SU-DHL-6 (cell line): ENCODE data around the gene ZNF385D.

Experiments
- H2AFZ ChIP-seq: fragments of 200-600 bp; sonication (generic); 2 replicates; pipeline ENCODE4 v1.6.1; 2014; ENCODE audit warnings: low read depth, mild to moderate bottlenecking, moderate library complexity, mixed read lengths, antibody characterized with exemption, low read length; ENCODE audit not compliant: severe bottlenecking
- H3F3A ChIP-seq: fragments of 200-600 bp; shearing (Covaris generic); 2 replicates; pipeline ENCODE4 v1.6.0; 2016; ENCODE audit warnings: antibody characterized with exemption, mild to moderate bottlenecking; ENCODE audit not compliant: insufficient read depth
- H3K27ac ChIP-seq: fragments of 200-600 bp; sonication (generic); 2 replicates; pipeline ENCODE4 v1.5.1; 2016; ENCODE audit warnings: low read depth, mild to moderate bottlenecking, low read length, moderate library complexity, mixed read lengths
- H3K27me3 ChIP-seq: fragments of 200-600 bp; sonication (generic), shearing (Covaris generic); 2 replicates; pipeline ENCODE4 v1.6.0; 2014; ENCODE audit warnings: mild to moderate bottlenecking, low read length
- H3K36me3 ChIP-seq: fragments of 200-600 bp; sonication (generic); 2 replicates; pipeline ENCODE4 v1.6.1; 2014; ENCODE audit warnings: mild to moderate bottlenecking, low read length, mixed read lengths
- H3K4me2 ChIP-seq: fragments of 300-600, 200-600 bp; shearing (Covaris generic), sonication (generic); 2 replicates; pipeline ENCODE4 v1.6.0; 2014; ENCODE audit warnings: low read length, low read depth, mild to moderate bottlenecking; ENCODE audit not compliant: poor library complexity, severe bottlenecking
- H3K4me3 ChIP-seq: fragments of 200-600 bp; sonication (generic); 2 replicates; pipeline ENCODE4 v1.5.1; 2014; ENCODE audit warnings: antibody characterized with exemption, low read length, mild to moderate bottlenecking, mixed read lengths; ENCODE audit not compliant: insufficient read depth, poor library complexity, severe bottlenecking
- H3K79me2 ChIP-seq: fragments of 200-600 bp; sonication (generic); 2 replicates; pipeline ENCODE4 v1.6.1; 2014; ENCODE audit warnings: mild to moderate bottlenecking, low read length, moderate library complexity; ENCODE audit not compliant: insufficient read depth
- H3K9ac ChIP-seq: fragments of 200-600 bp; sonication (generic); 2 replicates; pipeline ENCODE4 v1.7.0; 2014; ENCODE audit warnings: mild to moderate bottlenecking, low read length
- H3K9me2 ChIP-seq: fragments of 200-600 bp; sonication (generic); replicated peaks from 2 replicates; pipeline ENCODE4 v1.6.1; 2014; ENCODE audit warnings: low read length; ENCODE audit not compliant: insufficient read depth
- H3K9me3 ChIP-seq: fragments of 200-600 bp; sonication (generic); 2 replicates; pipeline ENCODE4 v1.6.1; 2014; ENCODE audit warnings: low read length, mixed read lengths; ENCODE audit not compliant: insufficient read depth
- H4K20me1 ChIP-seq: fragments of 200-600 bp; sonication (generic); 2 replicates; pipeline ENCODE4 v1.6.1; 2014; ENCODE audit warnings: low read depth, mild to moderate bottlenecking, antibody characterized with exemption, low read length, moderate library complexity, mixed read lengths
- CTCF ChIP-seq: fragments of 200-600 bp; sonication (generic); IDR thresholded peaks from one replicate; pipeline ENCODE4 v1.5.1; 2017; ENCODE audit warnings: antibody characterized with exemption, mild to moderate bottlenecking, low read length, moderate library complexity; ENCODE audit not compliant: insufficient read depth, poor library complexity, severe bottlenecking
- EZH2phosphoT487 ChIP-seq: fragments of 200-600 bp; sonication (generic), shearing (Covaris generic); conservative IDR thresholded peaks from 2 replicates; pipeline ENCODE4 v1.6.1; 2018; ENCODE audit warnings: mild to moderate bottlenecking, antibody characterized with exemption, low read length, moderate library complexity, mixed read lengths

ZNF385D gene

GRCh38 chr3:21750831-21751391 is at the start of gene ZNF385D:
Gene ZNF385D, minus strand, starts transcription at chr3:21751210. Its CDS starts 294 bp downstream, at chr3:21750916.
- Histone ChIP-seq H3K79me2 (no peaks in the 10 kb centered on the region), H3K9me3 (no peaks in the 10 kb centered on the region), H3K4me2 (no peak within 1 kb of the TSS), H3K27me3 (no peaks in the 10 kb centered on the region), H3K9me2 (no peaks in the 10 kb centered on the region), H3K36me3 (no peaks in the 10 kb centered on the region), H3K4me3 (no peak within 1 kb of the TSS), H2AFZ (no peak within 1 kb of the TSS), H4K20me1 (no peaks in the 10 kb centered on the region), H3K27ac (no peak within 1 kb of the TSS), H3K9ac (no peak within 1 kb of the TSS), H3F3A (no peaks in the 10 kb centered on the region)
- TF ChIP-seq EZH2phosphoT487, result no peak
- no peak for TF ChIP-seq CTCF

GRCh38 chr3:21798356-21799088 is 47.5 kb upstream of the ZNF385D start:
- no peaks in the 10 kb centered on the region for H3K27me3 ChIP-seq
- H3F3A ChIP-seq, result no peaks in the 10 kb centered on the region
- H2AFZ ChIP-seq, result no peak overlapping the region
- no peak overlapping the region for H3K4me2 ChIP-seq
- TF ChIP-seq EZH2phosphoT487 (no peak), CTCF (no peak)
- no peaks in the 10 kb centered on the region for H3K9me2 ChIP-seq
- H3K79me2 ChIP-seq, result no peaks in the 10 kb centered on the region
- H3K4me3 ChIP-seq, result no peak overlapping the region
- H3K27ac ChIP-seq, result no peak overlapping the region
- H4K20me1 ChIP-seq, result no peaks in the 10 kb centered on the region
- H3K9me3 ChIP-seq, result no peaks in the 10 kb centered on the region
- no peaks in the 10 kb centered on the region for H3K36me3 ChIP-seq
- no peak overlapping the region for H3K9ac ChIP-seq

- TF ChIP-seq EZH2phosphoT487 (no peak), CTCF (no peak)
- Histone ChIP-seq H3K27me3 (no peaks in the 10 kb centered on the region), H3K27ac (no peak overlapping the region), H3K9ac (no peak overlapping the region), H3K36me3 (no peaks in the 10 kb centered on the region), H3K9me2 (no peaks in the 10 kb centered on the region), H3K9me3 (no peaks in the 10 kb centered on the region), H2AFZ (no peak overlapping the region), H3F3A (no peaks in the 10 kb centered on the region), H3K4me2 (no peak overlapping the region), H4K20me1 (no peaks in the 10 kb centered on the region), H3K4me3 (no peak overlapping the region), H3K79me2 (no peaks in the 10 kb centered on the region)
Measured at GRCh38 chr3:21795921-21796320, 44.9 kb upstream of the ZNF385D start.
